ENCODE data around the gene TNFRSF12A. TPM values are rescaled to one million over a fixed set of nuclear protein-coding genes. Genes with fewer than 3 reads are reported as not detected.

TNFRSF12A gene
- total and polyA plus RNA-seq, 2 of the 8 experiments (the other 6 are each of a cell fraction or from before 2014, with no cell fraction given) = 81.0 to 82.5 TPM

GRCh38 chr16:2986623-2987188 is 33.5 kb upstream of the TNFRSF12A start (continued):
- TF ChIP-seq SRF (IDR thresholded peaks at IDR 0.05; ENCODE audit: low read depth, low read length) (no peak), SP4 (IDR thresholded peaks at IDR 0.05; ENCODE audit: low read length) (no peak), RNF2 (IDR thresholded peaks at IDR 0.05; ENCODE audit: borderline replicate concordance, low read depth, low read length, missing control alignments, poor library complexity, severe bottlenecking) (no peak), CEBPB (IDR thresholded peaks at IDR 0.05; ENCODE audit: low read depth, low read length) (no peak)
